ENCODE measurements around the gene SAFB.

Gene SAFB

DNA sequence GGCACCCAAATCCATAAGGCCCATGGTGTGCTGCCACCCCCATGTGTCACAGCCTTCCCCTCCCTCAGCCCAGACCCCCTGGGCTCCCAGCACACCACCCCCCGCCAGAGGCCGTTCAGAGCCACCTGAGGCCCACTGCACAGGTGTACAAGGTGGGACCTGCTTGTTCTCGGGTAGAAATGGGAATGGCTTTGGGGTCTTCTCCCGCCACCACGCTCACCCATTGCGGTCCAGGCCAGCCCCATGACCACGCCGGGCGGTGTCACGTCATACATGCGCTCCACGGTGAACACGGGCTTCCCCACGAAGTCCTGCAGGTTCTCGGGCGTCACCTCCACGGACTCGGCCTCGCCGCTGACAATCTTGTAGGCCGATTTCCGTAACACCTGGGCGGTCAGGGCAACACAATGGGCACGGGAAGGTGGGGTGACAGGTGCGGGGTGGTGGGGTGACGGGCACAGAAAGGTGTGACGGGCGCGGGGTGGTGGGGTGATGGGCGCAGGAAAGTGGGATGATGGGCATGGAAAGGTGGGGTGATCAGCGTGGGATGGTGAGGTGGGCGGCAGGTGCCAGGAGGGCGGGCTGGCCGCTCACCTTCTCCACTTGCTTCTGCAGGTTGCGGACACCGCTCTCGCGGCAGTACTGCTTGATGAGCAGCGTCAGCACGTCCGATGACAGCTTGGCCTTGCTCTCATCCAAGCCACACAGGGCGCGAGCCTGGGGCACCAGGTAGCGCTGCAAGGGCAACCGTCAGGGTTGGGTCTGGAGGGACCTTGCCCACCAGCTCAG is 71.5 kb downstream of the SAFB start:
- TF ChIP-seq, protein P1, sequence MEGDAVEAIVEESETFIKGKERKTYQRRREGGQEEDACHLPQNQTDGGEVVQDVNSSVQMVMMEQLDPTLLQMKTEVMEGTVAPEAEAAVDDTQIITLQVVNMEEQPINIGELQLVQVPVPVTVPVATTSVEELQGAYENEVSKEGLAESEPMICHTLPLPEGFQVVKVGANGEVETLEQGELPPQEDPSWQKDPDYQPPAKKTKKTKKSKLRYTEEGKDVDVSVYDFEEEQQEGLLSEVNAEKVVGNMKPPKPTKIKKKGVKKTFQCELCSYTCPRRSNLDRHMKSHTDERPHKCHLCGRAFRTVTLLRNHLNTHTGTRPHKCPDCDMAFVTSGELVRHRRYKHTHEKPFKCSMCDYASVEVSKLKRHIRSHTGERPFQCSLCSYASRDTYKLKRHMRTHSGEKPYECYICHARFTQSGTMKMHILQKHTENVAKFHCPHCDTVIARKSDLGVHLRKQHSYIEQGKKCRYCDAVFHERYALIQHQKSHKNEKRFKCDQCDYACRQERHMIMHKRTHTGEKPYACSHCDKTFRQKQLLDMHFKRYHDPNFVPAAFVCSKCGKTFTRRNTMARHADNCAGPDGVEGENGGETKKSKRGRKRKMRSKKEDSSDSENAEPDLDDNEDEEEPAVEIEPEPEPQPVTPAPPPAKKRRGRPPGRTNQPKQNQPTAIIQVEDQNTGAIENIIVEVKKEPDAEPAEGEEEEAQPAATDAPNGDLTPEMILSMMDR (conservative IDR thresholded peaks at IDR 0.05), result no peak
- no peak overlapping the region for H3K27ac ChIP-seq

DNA sequence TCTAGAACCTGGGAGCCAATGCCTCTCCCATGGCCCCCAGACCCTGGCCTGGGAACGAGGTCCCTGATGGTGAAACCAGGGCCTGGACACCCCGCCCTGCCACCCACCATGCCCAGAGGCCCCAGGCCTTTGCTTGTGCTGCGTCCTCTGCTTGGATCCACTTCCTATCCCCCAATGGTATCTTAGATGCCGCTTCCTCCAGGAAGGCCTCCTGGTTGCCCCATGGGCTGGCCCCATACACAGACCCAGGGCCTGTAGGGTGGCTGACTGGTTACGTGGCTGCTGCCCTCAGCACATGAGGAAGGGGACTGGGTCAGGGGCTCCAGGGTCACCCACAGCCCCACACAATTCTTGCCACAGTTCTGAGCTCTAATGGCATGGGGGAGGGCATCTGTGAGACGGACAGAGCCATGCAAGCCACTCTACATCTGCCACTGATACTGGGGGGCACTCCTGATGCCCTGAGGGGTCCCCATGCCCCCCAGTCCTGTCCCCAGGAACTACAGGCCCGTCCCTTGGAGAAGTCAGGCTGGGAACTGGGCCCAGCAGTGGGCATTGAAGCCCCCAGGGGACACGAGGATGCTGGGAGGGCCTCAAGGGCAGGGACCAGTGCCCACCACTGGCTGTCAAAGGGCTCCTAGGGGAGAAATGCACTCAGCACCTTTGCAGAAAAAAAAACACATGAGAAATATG is 72.2 kb downstream of the SAFB start:
- no peak overlapping the region for H3K27ac ChIP-seq
- no peak for TF ChIP-seq ZFX (IDR thresholded peaks at IDR 0.05)
- TF ChIP-seq, protein P1 (conservative IDR thresholded peaks at IDR 0.05), result no peak

DNA sequence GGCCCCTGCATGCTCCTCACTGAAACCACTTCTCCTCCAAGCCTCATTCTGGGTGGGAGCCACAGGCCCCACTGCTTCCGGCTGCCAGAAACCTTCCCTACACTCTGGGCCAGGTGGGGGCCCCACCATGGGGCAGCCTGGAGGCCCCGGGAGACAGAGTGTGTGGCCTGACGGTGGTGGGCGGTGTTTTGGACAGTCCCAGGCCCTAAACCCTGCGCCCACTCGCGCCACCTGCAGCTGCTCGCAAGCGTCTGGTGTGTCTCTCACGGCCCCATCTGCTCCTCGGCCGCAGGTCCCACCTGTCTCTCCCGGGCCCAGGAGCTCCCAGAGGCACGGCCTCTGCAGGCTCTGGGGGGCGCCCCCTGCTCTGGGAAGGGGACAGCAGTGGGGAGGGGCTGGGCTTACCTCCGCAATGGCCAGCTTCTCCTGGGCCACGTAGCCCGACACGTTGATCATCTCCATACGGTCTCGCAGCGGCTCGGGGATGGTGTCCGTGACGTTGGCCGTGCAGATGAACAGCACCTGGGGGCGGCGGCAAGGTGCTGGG is 72.8 kb downstream of the SAFB start:
- H3K27ac ChIP-seq, result no peak overlapping the region
- TF ChIP-seq, protein P1 (conservative IDR thresholded peaks at IDR 0.05), result no peak
- no peak for TF ChIP-seq ZFX (IDR thresholded peaks at IDR 0.05)

DNA sequence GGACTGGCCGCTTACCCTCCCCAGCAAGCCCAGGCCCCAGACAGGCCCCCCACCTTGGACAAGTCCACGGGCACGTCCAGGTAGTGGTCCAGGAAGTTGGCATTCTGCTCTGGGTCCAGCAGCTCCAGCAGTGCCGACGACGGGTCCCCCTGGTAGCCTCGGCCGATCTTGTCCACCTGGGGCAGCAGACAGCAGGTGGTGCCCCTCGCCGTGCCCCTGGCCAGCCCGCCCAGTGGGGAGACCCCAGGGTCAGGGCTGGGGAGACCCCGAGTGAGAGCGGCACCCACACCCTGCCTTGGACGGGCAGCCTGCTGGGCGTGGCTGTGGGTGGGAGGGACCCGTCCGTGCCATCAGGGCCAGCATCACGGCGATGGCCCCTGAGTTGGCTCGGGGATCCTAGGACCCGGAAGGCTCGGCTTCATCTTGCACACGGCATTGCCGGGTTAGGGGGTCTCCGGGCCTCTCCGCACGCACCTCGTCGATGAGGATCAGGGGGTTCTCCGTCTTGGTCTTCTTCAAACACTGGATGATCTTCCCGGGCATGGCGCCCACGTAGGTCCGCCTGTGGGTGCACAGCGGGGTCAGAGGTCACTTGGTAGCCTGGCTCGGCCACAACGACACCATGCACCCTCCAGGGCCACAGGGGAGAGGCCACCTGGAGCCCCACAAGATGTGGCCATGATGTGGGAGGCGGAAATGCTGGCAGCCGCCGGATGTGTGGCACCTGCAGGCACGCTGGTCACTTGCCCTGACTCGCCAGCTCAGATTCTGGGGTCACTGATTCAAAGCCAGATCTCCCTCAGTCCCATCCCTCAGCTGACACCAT is 73.5 kb downstream of the SAFB start:
- TF ChIP-seq ZFX (IDR thresholded peaks at IDR 0.05), result no peak
- no peak overlapping the region for H3K27ac ChIP-seq

DNA sequence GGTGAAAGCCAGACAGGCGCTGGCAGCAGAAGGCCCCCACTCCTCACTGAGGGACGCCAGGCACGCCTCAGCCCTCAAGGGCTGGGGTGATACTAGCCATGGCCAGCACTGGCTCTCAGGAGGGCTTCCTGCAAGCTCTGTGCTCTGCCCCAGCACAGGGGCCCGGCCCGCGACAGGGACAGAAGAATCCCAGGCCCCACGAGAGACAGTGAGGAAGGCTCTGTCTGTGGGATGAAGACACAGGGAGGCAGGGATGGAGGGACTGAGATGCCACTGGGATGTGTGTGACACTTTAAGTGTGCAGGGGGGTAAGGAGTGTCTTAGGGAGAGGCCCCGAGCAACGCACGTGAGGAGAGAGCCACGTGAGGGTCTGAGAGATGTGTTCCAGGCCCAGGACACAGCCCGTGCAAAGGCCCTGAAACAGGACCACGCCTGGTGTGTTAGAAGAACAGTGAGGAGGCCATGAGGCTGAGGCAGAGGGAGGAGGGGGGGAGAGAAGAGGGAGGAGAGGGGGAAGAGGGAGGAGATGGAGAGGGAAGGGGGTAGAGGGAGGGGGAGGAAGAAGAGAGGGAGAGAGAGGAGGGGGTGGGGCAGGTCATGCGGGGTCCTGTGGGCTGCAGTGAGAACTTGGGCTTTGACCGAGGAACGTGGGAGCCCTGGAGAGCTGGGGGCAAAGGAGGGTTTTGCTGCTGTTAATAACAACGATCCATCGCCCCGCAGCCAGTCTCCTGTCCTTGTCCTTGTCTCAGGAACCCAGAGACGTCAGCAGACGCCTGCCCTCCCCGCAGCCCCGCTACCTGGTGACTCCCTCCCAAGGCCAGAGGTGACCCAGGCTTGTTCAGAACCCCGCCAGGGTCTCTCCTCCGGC is 74.4 kb downstream of the SAFB start:
- no peak overlapping the region for H3K27ac ChIP-seq
- TF ChIP-seq, protein P1 (conservative IDR thresholded peaks at IDR 0.05), result no peak
- no peak for TF ChIP-seq ZFX (IDR thresholded peaks at IDR 0.05)

DNA sequence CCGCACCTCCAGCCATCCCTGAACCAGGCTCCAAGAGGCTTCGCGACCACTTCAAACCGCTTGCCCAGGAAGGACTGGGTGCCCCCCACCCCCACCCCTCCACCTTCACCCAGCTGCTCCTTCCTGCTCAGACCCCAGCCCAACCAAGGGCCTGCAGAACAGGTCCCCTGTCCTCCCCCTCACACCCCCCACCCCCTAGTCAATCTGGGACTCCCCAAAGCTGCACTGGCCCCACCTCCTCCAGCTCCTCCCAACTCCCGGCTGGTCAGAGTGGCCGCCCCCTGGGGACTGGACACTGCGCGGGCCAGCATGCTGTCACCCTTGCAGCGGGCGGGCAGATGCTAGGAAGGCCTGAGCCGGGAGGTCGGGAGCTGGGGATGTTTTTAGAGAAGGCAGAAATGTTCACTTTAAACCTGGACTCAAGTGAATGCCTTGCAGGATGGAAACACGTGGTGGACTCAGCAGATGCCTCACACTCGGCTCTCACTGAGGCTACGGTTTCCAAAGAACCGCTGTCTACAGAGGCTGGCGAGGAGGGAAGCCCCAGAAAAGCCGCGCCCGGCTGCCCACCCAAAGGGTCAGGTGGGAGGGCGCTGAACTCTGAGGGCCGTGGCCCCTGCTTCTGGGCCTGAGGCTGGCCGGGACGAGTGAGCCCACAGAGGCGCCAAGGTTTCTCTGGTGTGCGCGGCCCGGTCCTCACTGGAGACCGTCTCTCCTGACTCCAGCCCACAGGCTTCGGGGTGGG is 75.2 kb downstream of the SAFB start:
- TF ChIP-seq, protein P1 (conservative IDR thresholded peaks at IDR 0.05), result no peak
- TF ChIP-seq ZFX (IDR thresholded peaks at IDR 0.05), result no peak
- H3K27ac ChIP-seq, result no peak overlapping the region
